Measurements from ENCODE around the gene MYO1G. TPM values are rescaled to one million over a fixed set of nuclear protein-coding genes. Genes with fewer than 3 reads are reported as not detected.

The MYO1G gene
- total and polyA plus RNA-seq, 9 of the 15 experiments (the other 6 are each of a cell fraction or from before 2014, with no cell fraction given), result 0.03 to 0.62 (median 0.13) TPM; not detected in 1

- no peak for ATAC-seq
- H3K9me1 ChIP-seq (ENCODE audit: control insufficient read depth, insufficient read depth, low read length), result no peaks in the 10 kb centered on the region
- TF ChIP-seq POLR2AphosphoS2 (IDR thresholded peaks at IDR 0.05; ENCODE audit: low read length), result no peak
- no peak for TF ChIP-seq FOXK2 (conservative IDR thresholded peaks at IDR 0.05 in 1 of 2, IDR thresholded peaks at IDR 0.05 in 1 of 2; ENCODE audit: low read depth in 2 of 2)
- TF ChIP-seq OTX1 (CRISPR knock-in tag; IDR thresholded peaks at IDR 0.05), result no peak
- TF ChIP-seq MEF2D (tag; conservative IDR thresholded peaks at IDR 0.05; ENCODE audit: low read depth), result no peak
- no peak for TF ChIP-seq ZNF512 (tag; IDR thresholded peaks at IDR 0.05)
- TF ChIP-seq SMAD4 (CRISPR knock-in tag; conservative IDR thresholded peaks at IDR 0.05), result no peak
- no peak for TF ChIP-seq RBM17 (IDR thresholded peaks at IDR 0.05; ENCODE audit: borderline replicate concordance, low read depth, low read length)
- no peak for TF ChIP-seq ZBTB26 (CRISPR knock-in tag; IDR thresholded peaks at IDR 0.05)
- TF ChIP-seq RFX5 (IDR thresholded peaks at IDR 0.05; ENCODE audit: low read depth, low read length), result no peak
- no peak for TF ChIP-seq ZNF695 (CRISPR knock-in tag; IDR thresholded peaks at IDR 0.05)
- no peak for TF ChIP-seq ZNF79 (CRISPR knock-in tag; IDR thresholded peaks at IDR 0.05; ENCODE audit: low read depth)
- TF ChIP-seq NELFE (IDR thresholded peaks at IDR 0.05; ENCODE audit: insufficient read depth, insufficient read length), result no peak
- TF ChIP-seq CBFA2T3 (IDR thresholded peaks at IDR 0.05), result no peak
- TF ChIP-seq ZNF217 (CRISPR knock-in tag; IDR thresholded peaks at IDR 0.05), result no peak
- no peak for TF ChIP-seq AFF1 (IDR thresholded peaks at IDR 0.05; ENCODE audit: low read depth in 1 of 2, partially characterized antibody in 2 of 2)
- TF ChIP-seq ZNF24 (IDR thresholded peaks at IDR 0.05), result no peak
- WGBS (ENCODE audit: insufficient coverage, low coverage, missing lambda C conversion rate), result 47% methylated on average over 7 of the region's 7 CpGs
- FAIRE-seq, result peak; percentile 65
- H4K20me1 ChIP-seq (replicated peaks; ENCODE audit: control insufficient read depth, insufficient read depth, low read length), result no peaks in the 10 kb centered on the region
- H3K9me3 ChIP-seq (replicated peaks; ENCODE audit: control insufficient read depth, insufficient read depth, low read depth, low read length), result no peaks in the 10 kb centered on the region
- H3K4me3 ChIP-seq, result no peak overlapping the region
- no peak for DNase-seq (ENCODE audit: extremely low read depth in 1 of 4, low spot score in 3 of 4)
- ChIA-PET POLR2A (interaction anchor here (0.6 to 6.7 kb wide), 16 partner anchors 10 to 178 kb away, joined by 3 to 141 read pairs (median 5); partner anchors contain the start of genes H2AZ2, PPIA, PURB and TBRG4), CTCF (ENCODE audit: low intra/inter-chr PET ratio) (interaction anchor here (2.6 kb wide), 1 partner anchor 162 kb away, joined by 27 read pairs; no protein-coding TSS in a partner anchor)
- intact Hi-C loops (cut with micrococcal nuclease) (loop anchor here (5.0 to 10.0 kb wide), 2 partner anchors 100 to 288 kb away; no protein-coding TSS in a partner anchor), in situ Hi-C loops (cut with MboI) (no loop called here)
- no peak overlapping the region; the same call in 2 of the 3 replicates for H3K27ac ChIP-seq (ENCODE audit: extremely low read depth, low read depth, low read length)
- H3K27me3 ChIP-seq (ENCODE audit: control insufficient read depth in 2 of 2, insufficient read depth in 2 of 2, low read length in 2 of 2), result no peaks in the 10 kb centered on the region
- no peaks in the 10 kb centered on the region for H3K79me2 ChIP-seq (ENCODE audit: control insufficient read depth, insufficient read depth, low read length)
- H2AFZ ChIP-seq (ENCODE audit: low read depth, low read length), result peak overlapping the region; percentile 85; the same call in 1 of the 2 replicates
- peak overlapping the region in 1 of 2 experiments; percentile 30; a peak in 2 of 4 replicates for H3K9ac ChIP-seq (ENCODE audit: insufficient read depth in 1 of 2, low read depth in 2 of 2, low read length in 2 of 2)
- H3K4me2 ChIP-seq (ENCODE audit: insufficient read depth, low read length), result no peak overlapping the region
- peaks cover 26 to 59% of the 10 kb centered on the region in 2 experiments; a peak in 4 of 5 replicates for H3K4me1 ChIP-seq (replicated peaks in 1 of 2; ENCODE audit: control insufficient read depth in 2 of 2, insufficient read depth in 2 of 2, low read length in 2 of 2)
- 0 out of 3 replicates have a peak, but pooled peaks cover 2% of the 10 kb centered on the region for H3K36me3 ChIP-seq (ENCODE audit: control insufficient read depth, insufficient read depth, low read length)
- BruUV-seq (replicated peaks), result no TSS peak
Measured at GRCh38 chr7:44974549-44974948, 4.3 kb downstream of the MYO1G start.
